Measurements from ENCODE around the gene PMFBP1.
"Not testable (repeated sequence)": the region's sequence is repeated elsewhere in the genome, so short reads cannot be mapped to it uniquely, and the experiment has no call there.

PMFBP1 gene

GRCh38 chr16:72098936-72099335 lies 73.0 kb downstream of the PMFBP1 start:
- DNase-seq, result no peak

GRCh38 chr16:72094266-72094610 lies 77.7 kb downstream of the PMFBP1 start:
- DNase-seq, result peak; percentile 35

- DNase-seq, result peak; percentile 81
Observed at GRCh38 chr16:72093448-72094265, 78.3 kb downstream of the PMFBP1 start, which contains the start of the genes DHX38 and TXNL4B. TSS of gene DHX38 (plus strand) at chr16:72093847. CDS start at chr16:72096158, 2,311 bp downstream. TSS of gene TXNL4B (minus strand) at chr16:72093620. CDS start at chr16:72090749, 2,871 bp downstream.

GRCh38 chr16:72092832-72093447 lies 79.0 kb downstream of the PMFBP1 start:
- no peak for DNase-seq

GRCh38 chr16:72091217-72091616 lies 80.7 kb downstream of the PMFBP1 start:
- no peak for DNase-seq

GRCh38 chr16:72085002-72085401 lies 87.0 kb downstream of the PMFBP1 start:
- no peak for DNase-seq

GRCh38 chr16:72084445-72084844 lies 87.5 kb downstream of the PMFBP1 start:
- no peak for DNase-seq

- no peak for DNase-seq
Observed at GRCh38 chr16:72083778-72084404, 88.1 kb downstream of the PMFBP1 start.

- DNase-seq, result not testable (repeated sequence)
Observed at GRCh38 chr16:72076991-72077706, 94.8 kb downstream of the PMFBP1 start.

- not testable (repeated sequence) for DNase-seq
Observed at GRCh38 chr16:72075067-72075466, 96.9 kb downstream of the PMFBP1 start.

GRCh38 chr16:72073560-72074230 lies 98.3 kb downstream of the PMFBP1 start:
- no peak for DNase-seq

- DNase-seq, result no peak
Observed at GRCh38 chr16:72072514-72073342, 99.2 kb downstream of the PMFBP1 start.
